Measurements from ENCODE around the gene DGLUCY.
A peak's percentile ranks its signal among the peaks of the same experiment; 100 is the strongest.

The DGLUCY gene

DNA sequence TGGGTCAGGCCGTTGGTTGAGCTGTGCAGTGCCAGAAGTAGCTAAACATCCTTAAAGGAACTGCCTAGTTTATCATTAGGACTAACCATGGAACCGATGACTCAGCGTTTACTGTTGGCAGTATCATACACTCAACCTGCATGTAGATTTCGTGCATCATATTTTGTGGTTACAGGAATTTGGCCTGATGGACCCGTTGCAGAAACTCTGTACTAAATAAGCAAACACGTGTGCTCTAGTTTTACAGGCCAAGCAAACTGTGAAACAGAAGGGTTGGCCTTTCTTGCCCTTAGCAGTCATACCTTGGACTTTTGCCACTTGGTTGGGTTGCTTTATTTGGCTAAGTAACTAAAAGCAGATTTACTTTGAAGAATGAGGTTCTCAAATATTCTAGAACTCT is 35.6 kb downstream of the DGLUCY start (continued):
- TF ChIP-seq ZNF530 (tag by site-specific recombination; IDR thresholded peaks at IDR 0.05; ENCODE audit: low read depth), result no peak
- TF ChIP-seq SETDB1 (IDR thresholded peaks at IDR 0.05; ENCODE audit: insufficient read length, low read length), result no peak
- TF ChIP-seq ZNF785 (tag by site-specific recombination; IDR thresholded peaks at IDR 0.05), result no peak
- no peak for TF ChIP-seq ZNF768 (tag by site-specific recombination; IDR thresholded peaks at IDR 0.05)
- no peak for TF ChIP-seq ZFP3 (tag by site-specific recombination; IDR thresholded peaks at IDR 0.05; ENCODE audit: low read depth)
- no peak for TF ChIP-seq ZNF37A (tag by site-specific recombination; IDR thresholded peaks at IDR 0.05)
- TF ChIP-seq, protein P1, sequence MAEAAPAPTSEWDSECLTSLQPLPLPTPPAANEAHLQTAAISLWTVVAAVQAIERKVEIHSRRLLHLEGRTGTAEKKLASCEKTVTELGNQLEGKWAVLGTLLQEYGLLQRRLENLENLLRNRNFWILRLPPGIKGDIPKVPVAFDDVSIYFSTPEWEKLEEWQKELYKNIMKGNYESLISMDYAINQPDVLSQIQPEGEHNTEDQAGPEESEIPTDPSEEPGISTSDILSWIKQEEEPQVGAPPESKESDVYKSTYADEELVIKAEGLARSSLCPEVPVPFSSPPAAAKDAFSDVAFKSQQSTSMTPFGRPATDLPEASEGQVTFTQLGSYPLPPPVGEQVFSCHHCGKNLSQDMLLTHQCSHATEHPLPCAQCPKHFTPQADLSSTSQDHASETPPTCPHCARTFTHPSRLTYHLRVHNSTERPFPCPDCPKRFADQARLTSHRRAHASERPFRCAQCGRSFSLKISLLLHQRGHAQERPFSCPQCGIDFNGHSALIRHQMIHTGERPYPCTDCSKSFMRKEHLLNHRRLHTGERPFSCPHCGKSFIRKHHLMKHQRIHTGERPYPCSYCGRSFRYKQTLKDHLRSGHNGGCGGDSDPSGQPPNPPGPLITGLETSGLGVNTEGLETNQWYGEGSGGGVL (tag by site-specific recombination; IDR thresholded peaks at IDR 0.05), result peak; percentile 43
- TF ChIP-seq ZNF169 (tag by site-specific recombination; IDR thresholded peaks at IDR 0.05), result no peak
- no peak for TF ChIP-seq ZNF266 (tag by site-specific recombination; IDR thresholded peaks at IDR 0.05; ENCODE audit: low read depth)
- no peak for TF ChIP-seq ZNF571 (tag by site-specific recombination; IDR thresholded peaks at IDR 0.05)
- peak; percentile 94; the same call in 1 of the 2 replicates for TF ChIP-seq GLI2 (tag by site-specific recombination; IDR thresholded peaks at IDR 0.05; ENCODE audit: borderline replicate concordance, low read depth)
- peak; percentile 69 for TF ChIP-seq ZBTB8A (tag by site-specific recombination; IDR thresholded peaks at IDR 0.05)
- TF ChIP-seq ZNF335 (tag by site-specific recombination; conservative IDR thresholded peaks at IDR 0.05), result peak; percentile 56
- TF ChIP-seq ZNF76 (tag by site-specific recombination; IDR thresholded peaks at IDR 0.05; ENCODE audit: borderline replicate concordance, low read depth), result no peak
- no peak for TF ChIP-seq ZNF223 (tag by site-specific recombination; IDR thresholded peaks at IDR 0.05)
- TF ChIP-seq ZNF558 (tag by site-specific recombination; IDR thresholded peaks at IDR 0.05), result 0 out of 2 replicates have a peak, but pooled peaks have one; percentile 51
- TF ChIP-seq ZBTB20 (tag by site-specific recombination; IDR thresholded peaks at IDR 0.05), result no peak
- no peak for TF ChIP-seq ZNF544 (tag by site-specific recombination; IDR thresholded peaks at IDR 0.05)
- TF ChIP-seq, protein P2, sequence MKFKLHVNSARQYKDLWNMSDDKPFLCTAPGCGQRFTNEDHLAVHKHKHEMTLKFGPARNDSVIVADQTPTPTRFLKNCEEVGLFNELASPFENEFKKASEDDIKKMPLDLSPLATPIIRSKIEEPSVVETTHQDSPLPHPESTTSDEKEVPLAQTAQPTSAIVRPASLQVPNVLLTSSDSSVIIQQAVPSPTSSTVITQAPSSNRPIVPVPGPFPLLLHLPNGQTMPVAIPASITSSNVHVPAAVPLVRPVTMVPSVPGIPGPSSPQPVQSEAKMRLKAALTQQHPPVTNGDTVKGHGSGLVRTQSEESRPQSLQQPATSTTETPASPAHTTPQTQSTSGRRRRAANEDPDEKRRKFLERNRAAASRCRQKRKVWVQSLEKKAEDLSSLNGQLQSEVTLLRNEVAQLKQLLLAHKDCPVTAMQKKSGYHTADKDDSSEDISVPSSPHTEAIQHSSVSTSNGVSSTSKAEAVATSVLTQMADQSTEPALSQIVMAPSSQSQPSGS (tag by site-specific recombination; IDR thresholded peaks at IDR 0.05; ENCODE audit: low read depth), result peak; percentile 65; the same call in 1 of the 2 replicates
- TF ChIP-seq, protein P3, sequence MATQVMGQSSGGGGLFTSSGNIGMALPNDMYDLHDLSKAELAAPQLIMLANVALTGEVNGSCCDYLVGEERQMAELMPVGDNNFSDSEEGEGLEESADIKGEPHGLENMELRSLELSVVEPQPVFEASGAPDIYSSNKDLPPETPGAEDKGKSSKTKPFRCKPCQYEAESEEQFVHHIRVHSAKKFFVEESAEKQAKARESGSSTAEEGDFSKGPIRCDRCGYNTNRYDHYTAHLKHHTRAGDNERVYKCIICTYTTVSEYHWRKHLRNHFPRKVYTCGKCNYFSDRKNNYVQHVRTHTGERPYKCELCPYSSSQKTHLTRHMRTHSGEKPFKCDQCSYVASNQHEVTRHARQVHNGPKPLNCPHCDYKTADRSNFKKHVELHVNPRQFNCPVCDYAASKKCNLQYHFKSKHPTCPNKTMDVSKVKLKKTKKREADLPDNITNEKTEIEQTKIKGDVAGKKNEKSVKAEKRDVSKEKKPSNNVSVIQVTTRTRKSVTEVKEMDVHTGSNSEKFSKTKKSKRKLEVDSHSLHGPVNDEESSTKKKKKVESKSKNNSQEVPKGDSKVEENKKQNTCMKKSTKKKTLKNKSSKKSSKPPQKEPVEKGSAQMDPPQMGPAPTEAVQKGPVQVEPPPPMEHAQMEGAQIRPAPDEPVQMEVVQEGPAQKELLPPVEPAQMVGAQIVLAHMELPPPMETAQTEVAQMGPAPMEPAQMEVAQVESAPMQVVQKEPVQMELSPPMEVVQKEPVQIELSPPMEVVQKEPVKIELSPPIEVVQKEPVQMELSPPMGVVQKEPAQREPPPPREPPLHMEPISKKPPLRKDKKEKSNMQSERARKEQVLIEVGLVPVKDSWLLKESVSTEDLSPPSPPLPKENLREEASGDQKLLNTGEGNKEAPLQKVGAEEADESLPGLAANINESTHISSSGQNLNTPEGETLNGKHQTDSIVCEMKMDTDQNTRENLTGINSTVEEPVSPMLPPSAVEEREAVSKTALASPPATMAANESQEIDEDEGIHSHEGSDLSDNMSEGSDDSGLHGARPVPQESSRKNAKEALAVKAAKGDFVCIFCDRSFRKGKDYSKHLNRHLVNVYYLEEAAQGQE (tag by site-specific recombination; IDR thresholded peaks at IDR 0.05), result no peak
- TF ChIP-seq, protein P4, sequence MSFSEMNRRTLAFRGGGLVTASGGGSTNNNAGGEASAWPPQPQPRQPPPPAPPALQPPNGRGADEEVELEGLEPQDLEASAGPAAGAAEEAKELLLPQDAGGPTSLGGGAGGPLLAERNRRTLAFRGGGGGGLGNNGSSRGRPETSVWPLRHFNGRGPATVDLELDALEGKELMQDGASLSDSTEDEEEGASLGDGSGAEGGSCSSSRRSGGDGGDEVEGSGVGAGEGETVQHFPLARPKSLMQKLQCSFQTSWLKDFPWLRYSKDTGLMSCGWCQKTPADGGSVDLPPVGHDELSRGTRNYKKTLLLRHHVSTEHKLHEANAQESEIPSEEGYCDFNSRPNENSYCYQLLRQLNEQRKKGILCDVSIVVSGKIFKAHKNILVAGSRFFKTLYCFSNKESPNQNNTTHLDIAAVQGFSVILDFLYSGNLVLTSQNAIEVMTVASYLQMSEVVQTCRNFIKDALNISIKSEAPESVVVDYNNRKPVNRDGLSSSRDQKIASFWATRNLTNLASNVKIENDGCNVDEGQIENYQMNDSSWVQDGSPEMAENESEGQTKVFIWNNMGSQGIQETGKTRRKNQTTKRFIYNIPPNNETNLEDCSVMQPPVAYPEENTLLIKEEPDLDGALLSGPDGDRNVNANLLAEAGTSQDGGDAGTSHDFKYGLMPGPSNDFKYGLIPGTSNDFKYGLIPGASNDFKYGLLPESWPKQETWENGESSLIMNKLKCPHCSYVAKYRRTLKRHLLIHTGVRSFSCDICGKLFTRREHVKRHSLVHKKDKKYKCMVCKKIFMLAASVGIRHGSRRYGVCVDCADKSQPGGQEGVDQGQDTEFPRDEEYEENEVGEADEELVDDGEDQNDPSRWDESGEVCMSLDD (tag by site-specific recombination; IDR thresholded peaks at IDR 0.05), result no peak
